Bronchial epithelial cell (primary cell): ENCODE measurements around the gene HTT. TPM values are rescaled to one million over a fixed set of nuclear protein-coding genes. Genes with fewer than 3 reads are reported as not detected.

Experiments
- DNase-seq: peaks from one replicate; pipeline ENCODE4 v3.0.0-alpha.2; 2010; ENCODE audit warnings: low read depth
- FAIRE-seq: peaks from 2 replicates; lab custom pipeline; 2011; peaks lifted over from hg19 to GRCh38; lab: Jason Lieb, UNC
- H3K27me3 ChIP-seq: 2 replicates; pipeline ENCODE4 v1.5.1; 2011; ENCODE audit warnings: low read length; ENCODE audit not compliant: control insufficient read depth, insufficient read depth
- H3K36me3 ChIP-seq: 2 replicates; pipeline ENCODE4 v1.5.1; 2011; ENCODE audit warnings: low read length; ENCODE audit not compliant: control insufficient read depth, insufficient read depth
- H3K4me3 ChIP-seq: 2 replicates; pipeline ENCODE4 v1.5.1; 2011; ENCODE audit warnings: mild to moderate bottlenecking, low read depth, low read length, control low read depth
- CTCF ChIP-seq: IDR thresholded peaks from 2 replicates; pipeline ENCODE4 v1.5.1; 2011; ENCODE audit warnings: mild to moderate bottlenecking, moderate library complexity, low read length, control low read depth, inconsistent platforms; ENCODE audit not compliant: insufficient read depth, severe bottlenecking
- total RNA-seq: library from RNA; depleted of rRNA; stranded (reverse); fragments of >200 nt; gene quantifications from 2 replicates; pipeline ENCODE4 v1.2.1, GENCODE V29; 2014

The HTT gene
- total RNA-seq, 1 donor from 2014 or later = 24.0 TPM

- no peak for TF ChIP-seq CTCF
- Histone ChIP-seq H3K27me3 (no peaks in the 10 kb centered on the region), H3K36me3 (peaks cover 30% of the 10 kb centered on the region), H3K4me3 (no peak overlapping the region)
- FAIRE-seq (no peak), DNase-seq (no peak)
These were observed 142.8 kb downstream of the HTT start for GRCh38 chr4:3217266-3217665.

- peaks cover 28% of the 10 kb centered on the region for H3K36me3 ChIP-seq
- no peak overlapping the region for H3K4me3 ChIP-seq
- DNase-seq (no peak), FAIRE-seq (no peak)
- H3K27me3 ChIP-seq = no peaks in the 10 kb centered on the region
- no peak for TF ChIP-seq CTCF
These were observed 143.3 kb downstream of the HTT start for GRCh38 chr4:3217771-3218170.

GRCh38 chr4:3218824-3219760 lies 144.6 kb downstream of the HTT start:
- Histone ChIP-seq H3K27me3 (no peaks in the 10 kb centered on the region), H3K36me3 (peaks cover 23% of the 10 kb centered on the region), H3K4me3 (no peak overlapping the region)
- no peak for DNase-seq
- peak; percentile 32 for FAIRE-seq
- TF ChIP-seq CTCF = no peak

- Histone ChIP-seq H3K4me3 (no peak overlapping the region), H3K36me3 (peaks cover 23% of the 10 kb centered on the region), H3K27me3 (no peaks in the 10 kb centered on the region)
- FAIRE-seq (no peak), DNase-seq (peak; percentile 7)
- TF ChIP-seq CTCF = no peak
These were observed 145.4 kb downstream of the HTT start for GRCh38 chr4:3219761-3220475.

- H3K36me3 ChIP-seq = peaks cover 18% of the 10 kb centered on the region
- H3K4me3 ChIP-seq = no peak overlapping the region
- H3K27me3 ChIP-seq = no peaks in the 10 kb centered on the region
- TF ChIP-seq CTCF = no peak
- FAIRE-seq = peak; percentile 55
- DNase-seq = no peak
These were observed 146.1 kb downstream of the HTT start for GRCh38 chr4:3220476-3221183.
